ENCODE results near the gene IFNA21. TPM values are rescaled to one million over a fixed set of nuclear protein-coding genes. Genes with fewer than 3 reads are reported as not detected.
"Not testable (repeated sequence)": the region's sequence is repeated elsewhere in the genome, so short reads cannot be mapped to it uniquely, and the experiment has no call there.

The IFNA21 gene
- total and polyA plus RNA-seq, 2 experiments from 2014 or later = not detected

- not testable (repeated sequence) for H3K27ac Mint-ChIP-seq; H3F3A ChIP-seq (replicated peaks; ENCODE audit: low read depth); H3K27me3 Mint-ChIP-seq (ENCODE audit: insufficient read depth, low read depth, poor library complexity); H3K27ac ChIP-seq (ENCODE audit: low read depth); H3K4me3 Mint-ChIP-seq; H3K4me1 ChIP-seq (ENCODE audit: insufficient read depth); H3K36me3 ChIP-seq (ENCODE audit: insufficient read depth); H3K4me3 ChIP-seq; H3K4me1 Mint-ChIP-seq; ATAC-seq; H3K9me2 ChIP-seq (ENCODE audit: insufficient read depth); H3K27me3 ChIP-seq (ENCODE audit: insufficient read depth); DNase-seq (ENCODE audit: low spot score); H4K20me1 ChIP-seq (replicated peaks; ENCODE audit: insufficient read depth); H3K4me2 ChIP-seq; H3K9me3 Mint-ChIP-seq; H2AFZ ChIP-seq; H3K79me2 ChIP-seq (replicated peaks; ENCODE audit: insufficient read depth); H3K36me3 Mint-ChIP-seq (ENCODE audit: low read depth)
Measured at GRCh38 chr9:21207043-21207442, 40.6 kb upstream of the IFNA21 start, which contains the start of gene IFNA10. Gene IFNA10, minus strand, starts transcription at chr9:21207143. Its CDS starts 46 bp downstream, at chr9:21207097.

GRCh38 chr9:21205204-21205603 lies 38.7 kb upstream of the IFNA21 start:
- no peaks in the 10 kb centered on the region for H3K4me1 Mint-ChIP-seq
- Histone ChIP-seq H3K9me2 (ENCODE audit: insufficient read depth) (no peaks in the 10 kb centered on the region), H3K4me1 (ENCODE audit: insufficient read depth) (no peaks in the 10 kb centered on the region), H3F3A (replicated peaks; ENCODE audit: low read depth) (no peaks in the 10 kb centered on the region), H3K79me2 (replicated peaks; ENCODE audit: insufficient read depth) (no peaks in the 10 kb centered on the region), H3K36me3 (ENCODE audit: insufficient read depth) (no peaks in the 10 kb centered on the region), H2AFZ (no peak overlapping the region), H4K20me1 (replicated peaks; ENCODE audit: insufficient read depth) (no peaks in the 10 kb centered on the region), H3K27ac (ENCODE audit: low read depth) (no peak overlapping the region), H3K4me2 (no peak overlapping the region), H3K4me3 (no peak overlapping the region), H3K27me3 (ENCODE audit: insufficient read depth) (no peaks in the 10 kb centered on the region)
- H3K9me3 Mint-ChIP-seq = peaks cover 4% of the 10 kb centered on the region; the same call in 2 of the 3 replicates
- H3K27me3 Mint-ChIP-seq (ENCODE audit: insufficient read depth, low read depth, poor library complexity) = no peaks in the 10 kb centered on the region
- H3K27ac Mint-ChIP-seq = no peak overlapping the region
- no peaks in the 10 kb centered on the region for H3K36me3 Mint-ChIP-seq (ENCODE audit: low read depth)
- ATAC-seq (no peak), DNase-seq (ENCODE audit: low spot score) (no peak)
- TF ChIP-seq, protein P1, sequence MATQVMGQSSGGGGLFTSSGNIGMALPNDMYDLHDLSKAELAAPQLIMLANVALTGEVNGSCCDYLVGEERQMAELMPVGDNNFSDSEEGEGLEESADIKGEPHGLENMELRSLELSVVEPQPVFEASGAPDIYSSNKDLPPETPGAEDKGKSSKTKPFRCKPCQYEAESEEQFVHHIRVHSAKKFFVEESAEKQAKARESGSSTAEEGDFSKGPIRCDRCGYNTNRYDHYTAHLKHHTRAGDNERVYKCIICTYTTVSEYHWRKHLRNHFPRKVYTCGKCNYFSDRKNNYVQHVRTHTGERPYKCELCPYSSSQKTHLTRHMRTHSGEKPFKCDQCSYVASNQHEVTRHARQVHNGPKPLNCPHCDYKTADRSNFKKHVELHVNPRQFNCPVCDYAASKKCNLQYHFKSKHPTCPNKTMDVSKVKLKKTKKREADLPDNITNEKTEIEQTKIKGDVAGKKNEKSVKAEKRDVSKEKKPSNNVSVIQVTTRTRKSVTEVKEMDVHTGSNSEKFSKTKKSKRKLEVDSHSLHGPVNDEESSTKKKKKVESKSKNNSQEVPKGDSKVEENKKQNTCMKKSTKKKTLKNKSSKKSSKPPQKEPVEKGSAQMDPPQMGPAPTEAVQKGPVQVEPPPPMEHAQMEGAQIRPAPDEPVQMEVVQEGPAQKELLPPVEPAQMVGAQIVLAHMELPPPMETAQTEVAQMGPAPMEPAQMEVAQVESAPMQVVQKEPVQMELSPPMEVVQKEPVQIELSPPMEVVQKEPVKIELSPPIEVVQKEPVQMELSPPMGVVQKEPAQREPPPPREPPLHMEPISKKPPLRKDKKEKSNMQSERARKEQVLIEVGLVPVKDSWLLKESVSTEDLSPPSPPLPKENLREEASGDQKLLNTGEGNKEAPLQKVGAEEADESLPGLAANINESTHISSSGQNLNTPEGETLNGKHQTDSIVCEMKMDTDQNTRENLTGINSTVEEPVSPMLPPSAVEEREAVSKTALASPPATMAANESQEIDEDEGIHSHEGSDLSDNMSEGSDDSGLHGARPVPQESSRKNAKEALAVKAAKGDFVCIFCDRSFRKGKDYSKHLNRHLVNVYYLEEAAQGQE (IDR thresholded peaks at IDR 0.05; ENCODE audit: unreplicated experiment) = no peak
- no peak for TF ChIP-seq ZNF331 (CRISPR knock-in tag; IDR thresholded peaks at IDR 0.05; ENCODE audit: low read depth)
- H3K4me3 Mint-ChIP-seq = no peak overlapping the region

DNA sequence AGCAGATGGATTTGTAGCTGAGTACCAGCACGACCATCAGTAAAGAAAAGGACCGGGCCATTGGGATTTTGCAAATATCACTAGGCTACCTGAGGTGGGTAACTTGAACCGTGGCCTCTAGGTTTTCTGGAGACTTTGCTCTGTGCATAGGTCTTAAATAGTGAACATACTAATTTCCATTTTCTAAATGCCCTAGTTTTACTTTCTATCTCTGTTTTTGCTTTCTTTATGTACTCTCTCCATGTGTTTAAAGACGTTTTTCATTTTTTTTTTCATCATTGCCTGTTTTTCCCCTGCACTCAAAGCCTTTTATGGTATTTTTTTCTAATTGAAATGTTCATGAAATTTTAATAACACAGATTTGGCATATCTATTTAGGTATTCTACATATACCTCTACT lies 35.6 kb upstream of the IFNA21 start, which contains the start of gene IFNA7:
IFNA7 (minus strand) TSS at position 101 of the 400 bp plus-strand sequence; CDS start at position 61, 40 bp downstream.
- H3K27me3 ChIP-seq (ENCODE audit: insufficient read depth); H3K27me3 Mint-ChIP-seq (ENCODE audit: insufficient read depth, low read depth, poor library complexity); H3K4me3 ChIP-seq; H3K27ac Mint-ChIP-seq; H3K36me3 ChIP-seq (ENCODE audit: insufficient read depth); H3K27ac ChIP-seq (ENCODE audit: low read depth); DNase-seq (ENCODE audit: low spot score); H2AFZ ChIP-seq; H3K79me2 ChIP-seq (replicated peaks; ENCODE audit: insufficient read depth); H3K4me1 ChIP-seq (ENCODE audit: insufficient read depth); H4K20me1 ChIP-seq (replicated peaks; ENCODE audit: insufficient read depth); H3K9me2 ChIP-seq (ENCODE audit: insufficient read depth); H3F3A ChIP-seq (replicated peaks; ENCODE audit: low read depth); H3K9me3 Mint-ChIP-seq; ATAC-seq; H3K4me2 ChIP-seq; H3K36me3 Mint-ChIP-seq (ENCODE audit: low read depth); H3K4me1 Mint-ChIP-seq; H3K4me3 Mint-ChIP-seq: not testable (repeated sequence)

All from GM23338 (cell line).